Spinal cord (tissue), 10 donors: ENCODE results near the gene BNIP5. TPM values are rescaled to one million over a fixed set of nuclear protein-coding genes. Genes with fewer than 3 reads are reported as not detected.

ENCODE experiments used
- DNase-seq, 6 donors: peaks; one replicate each; pipeline versions ENCODE4 v3.0.0 to v3.0.0-alpha.2; 2013 to 2015; ENCODE audit warnings: low spot score in 6 of 6, low read depth in 4 of 6
- H3K27ac ChIP-seq: one replicate; pipeline ENCODE4 v1.5.1; 2013; ENCODE audit warnings: low read depth, low read length, control low read depth
- H3K27me3 ChIP-seq: one replicate; pipeline ENCODE4 v1.6.1; 2013; ENCODE audit warnings: low read length; ENCODE audit not compliant: control insufficient read depth, insufficient read depth
- H3K36me3 ChIP-seq: one replicate; pipeline ENCODE4 v1.6.1; 2013; ENCODE audit warnings: low read length; ENCODE audit not compliant: control insufficient read depth, insufficient read depth
- H3K4me1 ChIP-seq: one replicate; pipeline ENCODE4 v1.6.1; 2013; ENCODE audit warnings: low read length; ENCODE audit not compliant: control insufficient read depth, insufficient read depth
- H3K4me3 ChIP-seq: one replicate; pipeline ENCODE4 v1.5.1; 2013; ENCODE audit warnings: low read depth, low read length, control low read depth
- H3K9me3 ChIP-seq: one replicate; pipeline ENCODE4 v1.6.1; 2013; ENCODE audit warnings: low read length; ENCODE audit not compliant: control insufficient read depth, insufficient read depth
- WGBS: methylation state at CpG from one replicate; pipeline ENCODE4 v1.1.5; 2013; ENCODE audit warnings: missing lambda C conversion rate; ENCODE audit not compliant: insufficient coverage; 5-methylcytosine and 5-hydroxymethylcytosine counted together
- polyA plus RNA-seq, 2 donors: library from polyadenylated mRNA; unstranded; fragments of 120-200 nt; gene quantifications; one replicate each; pipeline ENCODE4 v1.2.1, GENCODE V29; 2013; ENCODE audit not compliant: insufficient read length in 2 of 2
- total RNA-seq, 2 donors: library from RNA; depleted of rRNA in 1 of 2; stranded (reverse); fragments of 120-200 nt in 1 of 2; fragments of >200 nt in 1 of 2; gene quantifications; one replicate each; pipeline versions ENCODE4 v1.2.3 to v1.2.4, GENCODE V29; 2013 to 2014
- donor health status: healthy.

The BNIP5 gene
- total and polyA plus RNA-seq, 4 donors = under 0.01 to 0.06 (median 0.05) TPM; not detected in 1

GRCh38 chr6:36290668-36291620 is 45.7 kb downstream of the BNIP5 start:
- 83% methylated on average over 12 of the region's 23 CpGs for WGBS
- H3K27me3 ChIP-seq = no peaks in the 10 kb centered on the region

GRCh38 chr6:36289281-36289878 is 47.3 kb downstream of the BNIP5 start:
- peaks cover 4% of the 10 kb centered on the region for H3K27me3 ChIP-seq
- H3K9me3 ChIP-seq = no peaks in the 10 kb centered on the region
- no peaks in the 10 kb centered on the region for H3K36me3 ChIP-seq
- DNase-seq = peak in 5 of 6 donors; percentile 18 to 93 (median 36)
- H3K4me3 ChIP-seq = no peak overlapping the region
- WGBS = 59% methylated on average over 3 of the region's 7 CpGs
- peaks cover 7% of the 10 kb centered on the region for H3K4me1 ChIP-seq
- no peak overlapping the region for H3K27ac ChIP-seq

More at GRCh38 chr6:36290668-36291620, 45.7 kb downstream of the BNIP5 start:
- Histone ChIP-seq H3K4me3 (no peak overlapping the region), H3K27ac (no peak overlapping the region), H3K9me3 (no peaks in the 10 kb centered on the region), H3K36me3 (no peaks in the 10 kb centered on the region), H3K4me1 (no peaks in the 10 kb centered on the region)
- no peak for DNase-seq

GRCh38 chr6:36286858-36287257 is 49.8 kb downstream of the BNIP5 start:
- Histone ChIP-seq H3K4me3 (no peak overlapping the region), H3K27me3 (peaks cover 4% of the 10 kb centered on the region), H3K36me3 (no peaks in the 10 kb centered on the region), H3K9me3 (no peaks in the 10 kb centered on the region), H3K27ac (no peak overlapping the region), H3K4me1 (peaks cover 7% of the 10 kb centered on the region)
- 56% methylated on average over 4 of the region's 5 CpGs for WGBS
- no peak for DNase-seq

- Histone ChIP-seq H3K4me3 (no peak overlapping the region), H3K9me3 (no peaks in the 10 kb centered on the region), H3K4me1 (peaks cover 7% of the 10 kb centered on the region), H3K27ac (no peak overlapping the region), H3K36me3 (no peaks in the 10 kb centered on the region), H3K27me3 (peaks cover 4% of the 10 kb centered on the region)
- DNase-seq = peak in 1 of 6 donors; percentile 36
- WGBS = no CpG with 5 or more reads among the region's 1 CpG
Observed at GRCh38 chr6:36285797-36286196, 50.9 kb downstream of the BNIP5 start.

- Histone ChIP-seq H3K4me3 (no peak overlapping the region), H3K27me3 (peaks cover 4% of the 10 kb centered on the region), H3K4me1 (peaks cover 7% of the 10 kb centered on the region), H3K36me3 (no peaks in the 10 kb centered on the region), H3K27ac (no peak overlapping the region), H3K9me3 (no peaks in the 10 kb centered on the region)
- 2% methylated on average over 22 of the region's 26 CpGs for WGBS
- DNase-seq = peak; percentile 38 to 96 (median 61)
Observed at GRCh38 chr6:36285187-36285671, 51.5 kb downstream of the BNIP5 start.

GRCh38 chr6:36284359-36284758 is 52.3 kb downstream of the BNIP5 start:
- no CpG with 5 or more reads among the region's 1 CpG for WGBS
- Histone ChIP-seq H3K4me3 (no peak overlapping the region), H3K9me3 (no peaks in the 10 kb centered on the region), H3K36me3 (no peaks in the 10 kb centered on the region), H3K4me1 (peaks cover 7% of the 10 kb centered on the region), H3K27me3 (peaks cover 4% of the 10 kb centered on the region), H3K27ac (no peak overlapping the region)
- no peak for DNase-seq

GRCh38 chr6:36283608-36284007 is 53.1 kb downstream of the BNIP5 start:
- DNase-seq = no peak
- Histone ChIP-seq H3K36me3 (no peaks in the 10 kb centered on the region), H3K9me3 (no peaks in the 10 kb centered on the region), H3K4me1 (peaks cover 7% of the 10 kb centered on the region), H3K27ac (no peak overlapping the region), H3K4me3 (no peak overlapping the region), H3K27me3 (peaks cover 4% of the 10 kb centered on the region)
- WGBS = 100% methylated on average over 1 of the region's 1 CpG

- Histone ChIP-seq H3K27me3 (peaks cover 4% of the 10 kb centered on the region), H3K4me1 (peaks cover 7% of the 10 kb centered on the region), H3K4me3 (no peak overlapping the region), H3K27ac (no peak overlapping the region), H3K9me3 (no peaks in the 10 kb centered on the region), H3K36me3 (no peaks in the 10 kb centered on the region)
- DNase-seq = no peak
- WGBS = 89% methylated on average over 3 of the region's 4 CpGs
Observed at GRCh38 chr6:36280983-36281382, 55.7 kb downstream of the BNIP5 start.

GRCh38 chr6:36280467-36280866 is 56.2 kb downstream of the BNIP5 start:
- no peaks in the 10 kb centered on the region for H3K9me3 ChIP-seq
- H3K27ac ChIP-seq = no peak overlapping the region
- no peaks in the 10 kb centered on the region for H3K36me3 ChIP-seq
- H3K4me1 ChIP-seq = peaks cover 6% of the 10 kb centered on the region
- WGBS = 83% methylated on average over 3 of the region's 3 CpGs
- peaks cover 4% of the 10 kb centered on the region for H3K27me3 ChIP-seq
- no peak for DNase-seq
- no peak overlapping the region for H3K4me3 ChIP-seq
